NCI-H2081 treated with DMSO at 0.1 percent for 48 hours (cell line): Measurements from ENCODE around the gene COX8A.

Source experiments
- DNase-seq: peaks from one replicate; lab custom pipeline; 2025; lab: John Stamatoyannopoulos, UW

The COX8A gene

DNA sequence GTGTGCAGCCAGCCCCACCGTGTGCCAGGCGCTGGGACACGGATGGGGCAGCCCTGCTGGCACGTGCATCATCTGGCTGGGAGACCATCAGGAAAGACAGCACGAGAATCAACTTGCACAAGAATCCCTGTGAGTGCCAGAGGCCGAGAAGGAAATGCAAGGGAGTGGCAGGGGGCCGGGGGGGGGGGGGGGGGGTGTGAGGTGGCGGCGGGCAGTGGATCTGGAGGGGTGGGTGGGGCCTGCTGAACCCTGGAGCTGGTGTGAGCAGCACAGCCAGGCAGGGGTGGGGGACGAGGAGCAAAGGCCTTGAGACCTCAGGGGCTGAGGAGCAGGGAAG is 47.3 kb downstream of the COX8A start:
- DNase-seq, result no peak

DNA sequence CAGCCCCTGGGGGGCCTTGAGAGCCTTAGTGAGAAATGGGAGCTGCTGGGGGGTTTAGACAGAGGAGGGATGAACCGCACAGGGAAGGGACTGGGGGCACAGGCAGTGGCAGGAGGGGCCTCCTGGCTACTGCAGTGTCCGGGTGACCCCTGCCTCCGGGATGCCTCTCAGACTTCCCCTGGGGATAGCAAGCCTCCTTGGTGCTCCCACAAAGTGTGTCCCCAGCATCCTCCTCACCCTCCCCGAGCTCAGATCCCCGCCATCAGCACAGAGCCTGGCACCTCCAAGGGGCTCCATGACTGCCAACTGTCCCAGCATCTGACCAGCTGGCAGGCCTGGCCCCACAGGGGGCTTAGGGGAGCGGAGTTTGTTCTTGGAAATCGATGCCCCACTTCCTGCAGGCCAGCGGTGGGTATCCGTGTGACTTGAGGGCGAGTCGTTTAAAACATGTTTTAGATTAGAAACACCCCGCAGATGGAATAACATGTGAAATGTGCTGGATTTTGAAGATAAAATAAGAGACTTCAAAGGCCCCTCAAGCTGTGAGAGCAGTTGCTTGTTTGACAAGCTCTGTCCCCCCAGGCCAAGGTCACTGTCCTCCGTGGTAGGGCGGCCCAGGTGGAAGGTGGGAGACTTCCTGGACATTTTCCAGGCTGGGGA is 47.8 kb downstream of the COX8A start:
- no peak for DNase-seq

DNA sequence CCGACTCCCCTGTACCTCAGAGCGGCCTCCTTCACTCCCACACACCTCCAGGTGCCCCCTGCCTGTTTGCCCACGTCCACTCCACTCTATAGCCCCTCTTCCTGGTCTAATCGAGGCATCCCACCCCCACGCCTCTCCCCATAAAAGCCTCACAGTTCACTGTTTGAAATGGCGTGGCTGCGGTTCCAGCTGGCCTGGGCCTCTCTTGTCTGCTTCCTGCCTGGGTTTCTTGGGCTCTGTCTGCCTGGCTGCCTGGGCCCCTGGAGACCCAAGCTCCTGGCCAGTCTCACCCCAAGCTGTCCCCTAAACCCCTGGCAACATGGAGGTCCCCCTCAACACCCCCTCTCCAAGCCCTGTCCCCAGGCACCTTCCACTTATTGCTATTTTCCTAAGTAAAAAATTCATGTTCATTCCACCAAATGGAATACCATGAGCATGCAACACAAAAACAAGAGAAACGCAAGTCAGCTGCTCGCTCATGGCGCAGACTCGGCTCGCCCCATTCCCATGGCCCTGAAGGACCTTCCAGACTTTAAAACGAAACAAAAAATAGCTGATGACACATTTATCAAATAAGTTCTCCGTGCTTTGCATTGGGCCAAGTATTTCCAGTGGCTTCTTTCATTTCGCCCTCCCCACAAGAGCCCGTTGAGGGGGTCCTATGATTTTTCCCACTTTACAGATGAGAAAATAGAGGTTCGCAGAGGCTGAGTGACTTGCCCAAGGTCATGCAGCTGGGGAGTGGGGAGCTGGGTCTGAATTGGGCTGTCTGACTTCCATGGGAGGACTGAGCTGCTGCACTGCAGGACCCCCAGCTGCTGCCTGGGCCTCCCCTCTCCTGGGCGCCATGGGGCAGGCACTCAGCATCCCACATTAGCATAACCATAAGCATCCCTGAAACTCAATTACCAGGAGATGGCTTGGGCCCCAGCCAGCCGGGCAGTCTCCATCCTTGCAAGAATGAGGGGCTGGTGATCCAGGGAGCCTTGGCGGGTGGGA is 49.6 kb downstream of the COX8A start:
- no peak for DNase-seq

DNA sequence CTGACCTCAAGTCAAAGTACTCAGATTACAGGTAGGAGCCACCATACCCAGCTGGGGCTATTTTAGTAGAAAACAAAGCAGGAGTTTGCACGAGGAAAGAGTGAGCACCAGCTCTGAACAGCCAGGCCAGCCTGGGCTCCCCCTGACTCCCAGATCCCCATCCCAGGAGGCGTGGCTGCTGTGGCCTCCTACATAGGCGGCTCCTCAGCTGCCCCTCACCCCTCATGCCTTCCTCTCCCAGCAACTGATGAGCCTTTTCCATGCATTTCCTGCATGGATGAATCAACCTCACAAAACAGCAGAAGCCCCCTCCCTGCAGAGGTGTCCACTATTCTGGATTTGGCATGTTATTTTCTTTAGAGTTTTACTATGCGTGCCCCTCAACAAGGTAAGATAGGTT is 50.8 kb downstream of the COX8A start:
- no peak for DNase-seq
